Activated effector memory CD4-positive, alpha-beta T cell treated with Interleukin-2 at 50 U/mL for 16 hours (primary cell): ENCODE results near the gene PIGZ.

ENCODE experiments used
- DNase-seq: peaks from one replicate; pipeline ENCODE4 v3.0.0-alpha.2; 2020

PIGZ gene

GRCh38 chr3:197001106-197001971 lies 32.7 kb upstream of the PIGZ start:
- no peak for DNase-seq

DNA sequence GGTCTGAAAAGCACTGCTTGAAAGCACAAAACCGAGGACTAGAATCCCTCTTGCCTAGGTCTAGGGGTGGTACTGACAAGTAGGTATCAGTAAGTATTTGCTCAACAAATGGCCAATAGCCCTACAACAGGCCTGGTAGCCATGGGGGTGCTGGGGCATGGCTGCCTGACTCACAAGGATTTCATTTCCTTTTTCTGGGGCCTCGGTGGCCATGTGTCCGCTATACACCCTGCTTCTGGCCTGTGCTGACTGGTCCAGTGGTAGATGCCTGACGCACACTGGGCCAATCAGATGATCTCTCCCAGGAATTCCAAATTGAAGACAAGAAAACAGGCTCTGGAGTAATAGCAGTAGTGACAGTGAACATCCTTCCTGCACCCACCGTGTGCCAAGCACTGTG lies 31.6 kb upstream of the PIGZ start:
- DNase-seq = no peak

DNA sequence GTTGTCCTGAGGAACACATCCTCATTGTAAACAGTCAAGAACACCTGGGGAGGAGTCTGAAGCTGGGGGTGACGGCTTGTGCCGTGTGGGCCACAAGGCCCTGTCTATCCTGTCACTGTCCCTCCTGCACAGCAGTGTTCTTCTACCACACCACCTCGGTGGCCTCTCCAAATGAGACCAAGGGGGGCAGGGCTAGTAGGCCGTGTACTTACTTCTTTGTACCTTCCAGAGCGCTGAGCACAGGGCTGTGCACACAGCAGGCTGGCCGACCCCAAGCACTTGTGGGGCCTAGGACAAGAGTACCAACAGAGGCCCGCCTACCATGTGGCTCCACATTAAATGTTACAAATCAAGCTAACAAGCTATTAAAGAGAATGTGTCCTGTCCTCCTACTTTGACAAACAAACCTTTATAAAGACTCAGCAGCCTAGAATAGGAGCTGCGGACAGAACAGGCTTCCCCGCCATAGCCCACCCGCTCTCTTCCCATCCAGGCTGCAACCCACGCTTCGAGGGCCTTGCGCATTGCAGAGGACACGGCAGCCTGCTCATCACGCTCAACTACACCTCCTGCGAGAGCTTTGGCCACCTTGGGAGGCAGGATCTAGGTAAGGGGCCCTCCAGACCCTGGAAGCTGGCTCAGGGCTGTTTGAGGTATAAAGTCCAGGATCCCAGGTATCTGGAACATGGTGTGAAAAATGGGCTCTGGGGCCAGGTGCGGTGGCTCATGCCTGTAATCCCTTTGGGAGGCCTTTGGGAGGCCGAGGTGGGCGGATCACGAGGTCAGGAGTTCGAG lies 30.5 kb upstream of the PIGZ start:
- no peak for DNase-seq

- DNase-seq = no peak
These were observed 28.7 kb upstream of the PIGZ start for GRCh38 chr3:196997311-196997710.

- no peak for DNase-seq
These were observed 28.0 kb upstream of the PIGZ start for GRCh38 chr3:196996454-196997265.

DNA sequence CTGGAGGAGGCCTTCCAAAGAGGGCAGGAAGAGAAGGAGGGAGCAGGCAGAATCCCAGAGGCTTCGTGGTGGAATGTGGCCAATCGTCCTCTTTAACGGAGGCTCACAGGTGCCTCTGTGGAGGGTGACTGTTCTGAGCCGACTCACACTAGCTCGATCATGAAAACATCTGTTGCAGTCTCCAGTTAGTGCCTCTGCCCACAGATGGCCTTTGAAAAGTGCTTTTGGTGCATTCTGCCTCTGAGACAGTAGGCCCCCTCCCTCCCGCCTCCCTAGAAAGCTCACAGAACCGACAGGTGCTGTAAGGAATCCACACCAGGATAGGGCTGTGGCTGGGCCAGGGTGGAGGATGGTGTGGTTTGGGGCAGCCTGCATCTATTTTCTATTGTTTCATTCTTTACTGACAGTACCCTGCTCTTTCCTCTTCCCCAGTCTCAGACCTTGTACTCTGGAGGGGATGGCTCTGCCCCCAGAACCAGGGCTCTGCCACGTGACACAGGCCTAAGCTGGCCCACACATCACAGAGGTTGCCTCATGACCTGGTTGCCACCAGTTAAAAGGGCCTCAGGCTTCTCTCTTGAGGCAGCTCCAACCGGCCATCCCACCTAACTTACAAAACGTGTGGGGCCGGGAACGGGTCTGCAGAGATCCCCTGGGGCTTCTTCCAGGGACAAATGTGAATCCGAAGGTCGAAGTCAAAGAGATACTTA lies 27.2 kb upstream of the PIGZ start:
- no peak for DNase-seq

GRCh38 chr3:196995027-196995426 lies 26.4 kb upstream of the PIGZ start:
- DNase-seq = no peak

DNA sequence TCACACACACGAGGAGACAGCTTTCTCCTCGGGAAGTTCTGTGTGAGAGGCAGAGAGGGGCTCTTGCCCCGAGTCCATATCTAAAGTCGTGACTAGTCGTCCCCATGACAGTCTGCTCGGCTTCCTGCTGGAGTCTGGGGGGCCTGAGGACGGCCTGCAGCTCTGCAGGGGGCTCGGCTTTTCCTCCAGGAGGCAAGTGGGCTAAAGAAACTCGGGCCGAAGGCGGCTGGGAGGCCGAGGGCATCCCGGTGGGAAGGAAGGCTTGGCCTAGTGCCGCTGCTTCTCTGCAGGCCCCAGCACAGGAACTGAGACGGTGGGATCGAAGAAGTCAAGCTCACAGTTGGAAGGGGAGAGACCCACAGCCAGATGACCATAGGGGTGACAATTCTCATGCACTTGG lies 25.4 kb upstream of the PIGZ start:
- no peak for DNase-seq

DNA sequence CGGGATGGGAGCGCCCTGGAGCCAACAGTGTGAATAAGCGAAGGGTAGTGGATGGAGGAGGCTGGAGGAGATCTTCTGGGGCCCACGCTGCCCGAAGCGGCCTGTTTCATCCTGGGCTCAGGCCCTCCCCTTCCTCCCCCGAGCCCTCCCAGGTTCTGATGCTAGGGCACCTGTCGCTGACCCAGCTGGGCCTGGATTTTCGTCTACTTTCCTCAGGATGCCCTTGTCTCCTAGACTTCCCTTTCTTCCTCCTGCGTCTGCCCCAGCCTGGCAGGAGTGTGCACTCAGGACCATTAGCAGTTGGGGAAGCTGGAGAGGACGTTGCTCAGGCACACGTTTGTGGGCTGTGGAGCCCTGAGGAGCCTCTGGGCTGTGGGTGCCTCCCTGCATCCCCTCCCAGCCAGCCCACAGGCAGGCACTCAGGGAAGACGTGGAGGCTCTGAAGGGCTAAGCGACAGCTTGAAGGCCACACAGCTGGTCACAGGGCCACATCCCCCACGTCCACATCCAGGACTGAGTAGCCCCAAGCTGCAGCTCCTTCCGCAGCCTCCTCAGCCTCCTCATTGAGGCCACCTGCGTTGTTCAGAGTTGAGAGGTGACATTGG lies 23.9 kb upstream of the PIGZ start:
- no peak for DNase-seq

- DNase-seq = no peak
These were observed 23.2 kb upstream of the PIGZ start for GRCh38 chr3:196991581-196992460.

DNA sequence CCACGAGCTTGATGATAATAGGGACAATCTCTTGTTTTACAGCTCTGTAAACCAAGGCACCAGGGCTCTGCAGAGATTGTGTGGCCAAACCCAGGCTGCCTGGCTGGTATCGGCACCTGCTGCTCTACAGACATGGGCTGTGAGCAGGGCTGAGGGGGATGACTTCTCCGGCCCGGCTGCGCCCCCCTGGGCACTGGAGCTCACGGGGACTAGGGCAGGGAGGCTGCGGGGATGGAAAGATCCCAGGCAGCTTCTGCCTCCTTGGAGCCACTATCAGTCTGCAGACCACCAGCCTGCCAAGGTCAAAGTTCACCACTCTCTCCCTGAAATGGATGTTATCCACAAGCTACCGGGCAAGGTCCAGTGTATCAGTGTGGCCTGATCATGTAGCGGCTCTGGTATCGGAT lies 22.0 kb upstream of the PIGZ start:
- no peak for DNase-seq

GRCh38 chr3:196989721-196990262 lies 21.2 kb upstream of the PIGZ start:
- no peak for DNase-seq

DNA sequence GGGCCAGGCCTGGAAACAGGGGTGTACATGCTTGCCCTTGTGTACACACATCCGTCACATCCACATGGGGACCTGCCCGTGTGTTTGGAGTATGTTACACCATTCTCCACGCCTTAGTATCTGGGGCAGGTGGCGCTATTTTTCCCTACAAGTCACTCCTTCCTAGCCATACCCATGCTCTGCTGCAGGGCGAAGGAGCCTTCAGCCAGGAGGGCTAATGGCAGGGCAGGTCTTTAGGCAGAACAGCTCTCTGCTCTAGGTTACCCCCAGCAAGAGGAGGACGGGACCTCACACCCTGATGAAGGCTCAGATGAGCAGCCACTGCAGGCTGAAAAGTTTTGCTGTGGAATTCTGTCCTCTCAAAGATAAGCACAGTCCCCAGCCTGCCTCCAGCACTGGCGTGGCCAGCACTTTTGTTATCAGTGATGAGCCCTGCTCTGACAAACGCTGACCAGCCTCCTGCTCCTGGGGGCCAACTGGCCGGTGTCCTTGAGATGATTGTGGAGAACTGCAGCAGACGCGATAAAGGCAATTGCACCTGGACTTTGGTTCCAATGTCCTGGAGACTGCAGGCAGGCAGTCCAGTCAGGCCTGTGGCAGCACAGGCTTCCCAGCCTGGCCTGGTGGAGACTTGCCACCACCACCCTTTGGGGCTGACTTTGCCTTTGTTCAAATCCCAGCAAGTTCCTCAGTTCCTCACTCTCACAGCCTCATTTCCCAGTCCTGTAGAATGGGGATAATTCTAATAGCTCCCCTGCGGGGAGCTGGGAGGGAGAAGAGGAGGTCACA lies 19.8 kb upstream of the PIGZ start:
- no peak for DNase-seq

- no peak for DNase-seq
These were observed 18.4 kb upstream of the PIGZ start for GRCh38 chr3:196987022-196987421.

DNA sequence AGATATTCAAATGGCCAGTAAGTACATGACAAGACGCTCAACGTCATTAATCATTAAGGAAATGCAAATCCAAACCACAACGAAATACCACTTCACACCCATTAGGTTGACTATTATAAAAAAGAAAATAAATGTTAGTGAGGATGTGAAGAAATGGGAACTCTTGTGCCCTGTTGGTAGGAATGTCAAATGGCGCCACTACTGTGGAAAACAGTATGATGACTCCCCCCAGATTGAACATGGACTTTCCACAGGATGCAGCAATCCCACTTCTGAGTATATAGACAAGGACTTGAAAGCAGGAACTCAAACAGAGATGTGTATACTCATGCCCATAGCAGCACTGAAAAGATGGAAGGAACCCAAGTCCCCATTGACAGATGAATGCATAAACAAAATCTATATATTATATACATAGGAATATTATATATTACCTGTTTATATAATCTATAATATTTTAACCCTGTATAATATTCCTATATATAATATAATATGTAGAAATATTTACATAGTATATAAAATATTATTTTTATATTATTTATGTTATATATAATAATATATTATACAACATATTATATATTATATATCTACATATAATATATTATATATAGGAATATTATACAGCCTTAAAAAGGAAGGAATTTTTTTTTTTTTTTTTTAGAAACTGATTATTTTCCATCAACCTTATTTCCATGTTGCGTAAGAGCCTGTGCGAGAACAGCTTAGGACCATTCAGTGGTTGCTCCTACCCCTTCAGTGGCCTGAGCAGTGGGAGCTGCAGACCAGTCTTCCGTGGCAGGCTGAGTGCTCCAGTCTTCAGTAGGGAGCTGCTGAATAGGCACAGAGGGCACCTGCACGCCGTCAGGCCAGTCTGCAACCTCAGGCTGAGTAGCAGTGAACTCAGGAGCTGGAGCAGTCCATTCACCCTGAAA lies 17.6 kb upstream of the PIGZ start:
- no peak for DNase-seq

GRCh38 chr3:196985298-196985697 lies 16.7 kb upstream of the PIGZ start:
- no peak for DNase-seq

DNA sequence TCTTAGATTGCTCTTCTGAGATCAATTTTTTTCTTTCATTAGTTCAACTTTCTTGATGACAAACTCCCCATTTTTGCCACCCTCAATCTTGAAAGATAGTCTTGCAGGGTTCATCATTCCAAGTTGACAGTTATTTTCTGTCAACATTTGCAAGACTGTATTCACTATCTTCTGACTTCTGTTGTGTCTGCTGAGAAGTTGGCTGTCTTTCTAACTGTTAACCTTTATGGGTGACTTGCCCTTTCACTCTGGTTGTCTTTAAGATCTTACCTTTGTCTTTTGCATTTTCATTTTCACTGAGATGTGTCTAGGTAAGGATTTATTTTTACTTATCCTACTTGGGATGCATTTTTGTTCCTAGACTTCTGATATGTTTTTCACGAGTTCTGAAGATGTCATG lies 14.6 kb upstream of the PIGZ start:
- DNase-seq = no peak

- DNase-seq = no peak
These were observed 13.0 kb upstream of the PIGZ start for GRCh38 chr3:196981657-196982056.

GRCh38 chr3:196979545-196979944 lies 10.9 kb upstream of the PIGZ start:
- DNase-seq = no peak
